T-helper 1 cell treated with Interleukin-12 subunit alpha and Interleukin-12 subunit beta and Interleukin-4 antibody, amounts not matched to agents 30 μg/mL and 1 μg/mL, for 36 hours (primary cell): Measurements from ENCODE around the gene SERPINA12.
"Not testable (repeated sequence)": the region's sequence is repeated elsewhere in the genome, so short reads cannot be mapped to it uniquely, and the experiment has no call there.

Experiments used
- H3K27ac Mint-ChIP-seq: one replicate; pipeline ENCODE4 v1.8.0; 2021; ENCODE audit warnings: mild to moderate bottlenecking, mixed read lengths
- H3K27me3 Mint-ChIP-seq: one replicate; pipeline ENCODE4 v1.8.0; 2021; ENCODE audit warnings: low read depth, mixed read lengths
- H3K36me3 Mint-ChIP-seq: one replicate; pipeline ENCODE4 v1.8.0; 2021; ENCODE audit warnings: low read depth, mixed read lengths
- H3K4me1 Mint-ChIP-seq: one replicate; pipeline ENCODE4 v1.8.0; 2021; ENCODE audit warnings: low read depth, mixed read lengths
- H3K4me3 Mint-ChIP-seq: one replicate; pipeline ENCODE4 v1.8.0; 2021; ENCODE audit warnings: mild to moderate bottlenecking, moderate library complexity, mixed read lengths
- H3K9me3 Mint-ChIP-seq: one replicate; pipeline ENCODE4 v1.8.0; 2021; ENCODE audit warnings: mixed read lengths

Gene SERPINA12

GRCh38 chr14:94517641-94518257 is 8.5 kb upstream of the SERPINA12 start:
- Mint-ChIP-seq H3K9me3 (no peaks in the 10 kb centered on the region), H3K4me3 (no peak overlapping the region), H3K4me1 (no peaks in the 10 kb centered on the region), H3K36me3 (no peaks in the 10 kb centered on the region), H3K27ac (no peak overlapping the region), H3K27me3 (no peaks in the 10 kb centered on the region)

GRCh38 chr14:94517248-94517640 is 8.0 kb upstream of the SERPINA12 start:
- Mint-ChIP-seq H3K9me3 (no peaks in the 10 kb centered on the region), H3K36me3 (no peaks in the 10 kb centered on the region), H3K4me3 (no peak overlapping the region), H3K27me3 (no peaks in the 10 kb centered on the region), H3K27ac (no peak overlapping the region), H3K4me1 (no peaks in the 10 kb centered on the region)

- H3K27me3 Mint-ChIP-seq, result no peaks in the 10 kb centered on the region
- no peaks in the 10 kb centered on the region for H3K36me3 Mint-ChIP-seq
- no peaks in the 10 kb centered on the region for H3K9me3 Mint-ChIP-seq
- no peaks in the 10 kb centered on the region for H3K4me1 Mint-ChIP-seq
- H3K27ac Mint-ChIP-seq, result no peak overlapping the region
- no peak overlapping the region for H3K4me3 Mint-ChIP-seq
Observed at GRCh38 chr14:94515856-94516255, 6.6 kb upstream of the SERPINA12 start.

GRCh38 chr14:94515426-94515825 is 6.2 kb upstream of the SERPINA12 start:
- no peaks in the 10 kb centered on the region for H3K36me3 Mint-ChIP-seq

GRCh38 chr14:94514351-94514750 is 5.1 kb upstream of the SERPINA12 start:
- H3K27ac Mint-ChIP-seq, result no peak overlapping the region
- no peaks in the 10 kb centered on the region for H3K9me3 Mint-ChIP-seq
- H3K27me3 Mint-ChIP-seq, result no peaks in the 10 kb centered on the region
- H3K36me3 Mint-ChIP-seq, result no peaks in the 10 kb centered on the region
- H3K4me3 Mint-ChIP-seq, result no peak overlapping the region
- no peaks in the 10 kb centered on the region for H3K4me1 Mint-ChIP-seq

More at GRCh38 chr14:94515426-94515825, 6.2 kb upstream of the SERPINA12 start:
- Mint-ChIP-seq H3K4me3 (no peak overlapping the region), H3K4me1 (no peaks in the 10 kb centered on the region), H3K27me3 (no peaks in the 10 kb centered on the region), H3K27ac (no peak overlapping the region), H3K9me3 (no peaks in the 10 kb centered on the region)

GRCh38 chr14:94510481-94510880 is 1.2 kb upstream of the SERPINA12 start:
- not testable (repeated sequence) for H3K4me1 Mint-ChIP-seq, H3K27ac Mint-ChIP-seq, H3K27me3 Mint-ChIP-seq, H3K36me3 Mint-ChIP-seq, H3K4me3 Mint-ChIP-seq, H3K9me3 Mint-ChIP-seq

- no peaks in the 10 kb centered on the region for H3K9me3 Mint-ChIP-seq
- no peaks in the 10 kb centered on the region for H3K36me3 Mint-ChIP-seq
- no peaks in the 10 kb centered on the region for H3K4me1 Mint-ChIP-seq
- H3K27ac Mint-ChIP-seq, result no peak overlapping the region
- no peak overlapping the region for H3K4me3 Mint-ChIP-seq
- no peaks in the 10 kb centered on the region for H3K27me3 Mint-ChIP-seq
Observed at GRCh38 chr14:94505641-94506040, 3.6 kb downstream of the SERPINA12 start.

- Mint-ChIP-seq H3K4me3 (no peak overlapping the region), H3K27me3 (peaks cover 2% of the 10 kb centered on the region), H3K4me1 (no peaks in the 10 kb centered on the region), H3K27ac (no peak overlapping the region), H3K9me3 (no peaks in the 10 kb centered on the region), H3K36me3 (no peaks in the 10 kb centered on the region)
Observed at GRCh38 chr14:94505206-94505605, 4.1 kb downstream of the SERPINA12 start.

- no peaks in the 10 kb centered on the region for H3K4me1 Mint-ChIP-seq
- no peaks in the 10 kb centered on the region for H3K9me3 Mint-ChIP-seq
- H3K4me3 Mint-ChIP-seq, result no peak overlapping the region
- no peaks in the 10 kb centered on the region for H3K36me3 Mint-ChIP-seq
- H3K27ac Mint-ChIP-seq, result no peak overlapping the region
- H3K27me3 Mint-ChIP-seq, result peaks cover 4% of the 10 kb centered on the region
Observed at GRCh38 chr14:94501588-94502516, 7.4 kb downstream of the SERPINA12 start.

GRCh38 chr14:94500264-94500663 is 9.0 kb downstream of the SERPINA12 start:
- Mint-ChIP-seq H3K9me3 (no peaks in the 10 kb centered on the region), H3K4me3 (no peak overlapping the region), H3K4me1 (no peaks in the 10 kb centered on the region), H3K36me3 (no peaks in the 10 kb centered on the region), H3K27me3 (peaks cover 4% of the 10 kb centered on the region), H3K27ac (no peak overlapping the region)

GRCh38 chr14:94499673-94500072 is 9.6 kb downstream of the SERPINA12 start:
- Mint-ChIP-seq H3K4me3 (no peak overlapping the region), H3K27me3 (peaks cover 4% of the 10 kb centered on the region), H3K36me3 (no peaks in the 10 kb centered on the region), H3K27ac (no peak overlapping the region), H3K9me3 (no peaks in the 10 kb centered on the region), H3K4me1 (no peaks in the 10 kb centered on the region)

GRCh38 chr14:94498215-94498614 is 11.1 kb downstream of the SERPINA12 start:
- Mint-ChIP-seq H3K36me3 (no peaks in the 10 kb centered on the region), H3K4me3 (no peak overlapping the region), H3K9me3 (no peaks in the 10 kb centered on the region), H3K4me1 (no peaks in the 10 kb centered on the region), H3K27me3 (peaks cover 4% of the 10 kb centered on the region), H3K27ac (no peak overlapping the region)

GRCh38 chr14:94494085-94494484 is 15.2 kb downstream of the SERPINA12 start:
- H3K36me3 Mint-ChIP-seq, result no peaks in the 10 kb centered on the region
- H3K27ac Mint-ChIP-seq, result no peak overlapping the region
- H3K4me1 Mint-ChIP-seq, result no peaks in the 10 kb centered on the region
- H3K9me3 Mint-ChIP-seq, result no peaks in the 10 kb centered on the region
- no peaks in the 10 kb centered on the region for H3K27me3 Mint-ChIP-seq
- H3K4me3 Mint-ChIP-seq, result no peak overlapping the region

- Mint-ChIP-seq H3K27ac (no peak overlapping the region), H3K9me3 (no peaks in the 10 kb centered on the region), H3K4me3 (no peak overlapping the region), H3K4me1 (no peaks in the 10 kb centered on the region), H3K27me3 (no peaks in the 10 kb centered on the region), H3K36me3 (no peaks in the 10 kb centered on the region)
Observed at GRCh38 chr14:94491511-94491910, 17.8 kb downstream of the SERPINA12 start.

- H3K4me1 Mint-ChIP-seq, result no peaks in the 10 kb centered on the region
- H3K27me3 Mint-ChIP-seq, result no peaks in the 10 kb centered on the region
- H3K9me3 Mint-ChIP-seq, result no peaks in the 10 kb centered on the region
- no peak overlapping the region for H3K4me3 Mint-ChIP-seq
- H3K27ac Mint-ChIP-seq, result no peak overlapping the region
- no peaks in the 10 kb centered on the region for H3K36me3 Mint-ChIP-seq
Observed at GRCh38 chr14:94489336-94489735, 19.9 kb downstream of the SERPINA12 start.
